NCI-H526 treated with DMSO at 0.1 percent for 48 hours (cell line): ENCODE data around the gene ASXL2.
"Not testable (repeated sequence)": the region's sequence is repeated elsewhere in the genome, so short reads cannot be mapped to it uniquely, and the experiment has no call there.

ENCODE experiments used
- DNase-seq: peaks from one replicate; lab custom pipeline; 2025; lab: John Stamatoyannopoulos, UW

Gene ASXL2

DNA sequence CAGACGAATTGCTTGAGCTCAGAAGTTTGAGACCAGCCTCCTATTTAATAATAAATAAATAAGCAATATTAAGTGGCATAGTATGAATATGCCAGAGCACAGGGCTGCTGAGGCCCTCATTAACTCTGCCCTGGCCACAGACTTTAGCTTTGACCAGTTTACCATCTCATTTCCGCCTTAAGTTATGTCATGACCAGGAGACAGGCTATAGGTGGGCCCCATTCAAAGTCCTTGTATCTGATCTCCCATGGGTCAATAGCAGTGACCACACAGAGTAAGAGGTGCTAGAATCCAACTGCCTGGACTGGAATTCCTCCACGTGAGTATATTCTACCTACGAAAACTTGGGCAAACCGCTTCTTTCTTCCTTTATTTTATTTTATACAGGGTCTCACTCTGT, 13.4 kb upstream of the ASXL2 start:
- no peak for DNase-seq

DNA sequence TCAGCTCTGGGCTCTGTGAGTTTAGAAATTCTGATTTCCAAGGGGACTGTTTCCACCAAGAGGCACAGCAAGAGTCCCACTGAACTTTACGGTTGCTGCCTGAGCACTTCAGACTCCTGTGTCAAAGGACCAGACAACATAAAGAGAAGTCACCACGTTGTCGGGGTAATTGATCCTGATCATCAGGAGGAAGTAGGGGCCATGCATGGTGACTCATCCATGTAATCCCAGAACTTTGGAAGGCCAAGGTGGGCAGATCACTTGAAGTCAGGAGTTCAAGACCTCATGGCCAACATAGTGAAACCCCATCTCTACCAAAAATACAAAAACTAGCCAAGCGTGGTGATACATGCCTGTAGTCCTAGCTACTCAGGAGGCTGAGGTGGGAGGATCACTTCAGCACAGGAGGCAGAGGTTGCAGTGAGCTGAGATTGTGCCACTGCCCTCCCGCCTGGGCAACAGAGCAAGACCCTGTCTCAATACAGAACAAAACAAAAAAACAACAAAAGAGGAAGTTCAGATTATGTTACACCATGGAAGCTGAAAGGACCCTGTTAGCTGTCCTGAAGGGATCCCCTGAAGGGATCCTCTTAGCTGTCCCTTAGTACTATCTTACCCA, 9.4 kb upstream of the ASXL2 start:
- DNase-seq, result no peak

DNA sequence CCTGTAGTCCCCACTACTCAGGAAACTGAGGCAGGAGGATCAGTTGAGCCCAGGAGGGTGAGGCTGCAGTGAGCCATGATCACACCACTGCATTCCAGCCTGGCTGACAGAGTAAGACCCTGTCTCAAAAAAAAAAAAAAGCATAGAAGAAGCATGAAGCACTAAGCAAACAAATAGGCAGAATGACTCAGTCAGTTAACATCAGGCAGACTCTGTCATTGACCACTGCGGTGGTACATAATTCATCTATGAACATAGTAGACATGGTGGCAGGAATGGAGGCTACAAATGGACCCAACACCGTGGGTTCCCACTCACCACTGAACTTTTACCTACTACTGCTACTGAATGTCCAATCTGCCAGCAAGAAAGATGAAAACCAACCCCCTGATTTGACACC, 7.6 kb upstream of the ASXL2 start:
- DNase-seq, result no peak

DNA sequence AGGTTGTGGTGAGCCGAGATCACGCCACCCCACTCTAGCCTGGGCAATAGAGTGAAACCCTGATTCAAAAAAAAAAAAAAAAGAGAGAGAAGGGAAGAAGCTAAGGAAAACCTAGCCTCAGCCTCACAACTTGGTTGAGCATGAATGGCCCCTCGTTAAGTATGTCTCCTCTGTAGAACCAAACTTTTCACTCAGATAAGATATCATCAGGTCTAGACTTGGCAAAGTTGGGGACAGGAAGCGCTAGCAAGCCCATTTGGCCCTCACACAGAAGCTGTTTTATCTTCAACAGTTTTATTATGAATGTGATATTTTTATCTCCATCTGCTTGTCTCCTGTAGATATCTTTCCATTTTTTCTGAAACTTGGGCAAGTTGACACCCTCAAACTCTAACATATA, 3.5 kb upstream of the ASXL2 start:
- DNase-seq, result no peak

DNA sequence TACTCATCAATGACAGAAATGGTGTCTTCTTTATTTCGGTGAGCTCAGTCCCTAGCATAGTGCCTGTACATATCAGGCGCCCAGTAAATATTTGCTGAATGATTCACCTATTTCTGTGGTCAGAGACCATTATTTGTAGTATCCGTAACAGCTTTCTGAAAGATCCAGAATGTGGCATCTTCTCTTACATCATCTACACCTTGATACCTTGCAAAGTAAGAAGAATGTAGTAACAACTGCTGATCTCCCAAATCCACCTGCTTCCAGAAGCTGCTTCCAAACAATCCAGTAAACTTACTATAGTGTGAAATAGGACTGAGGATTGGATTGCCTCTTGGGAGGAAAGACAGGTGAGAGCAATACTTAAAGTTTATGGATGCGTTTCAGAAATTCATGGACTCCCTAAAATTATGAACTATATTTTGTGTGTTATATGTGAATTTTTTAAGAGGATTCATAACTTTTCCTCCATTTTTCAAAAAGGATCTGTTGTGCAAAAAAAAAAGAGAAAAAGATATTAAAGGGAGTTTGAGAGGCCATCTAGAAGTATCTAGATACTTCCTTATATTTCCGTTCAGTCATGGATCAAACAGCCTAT, 945 bp upstream of the ASXL2 start:
- DNase-seq, result no peak

DNA sequence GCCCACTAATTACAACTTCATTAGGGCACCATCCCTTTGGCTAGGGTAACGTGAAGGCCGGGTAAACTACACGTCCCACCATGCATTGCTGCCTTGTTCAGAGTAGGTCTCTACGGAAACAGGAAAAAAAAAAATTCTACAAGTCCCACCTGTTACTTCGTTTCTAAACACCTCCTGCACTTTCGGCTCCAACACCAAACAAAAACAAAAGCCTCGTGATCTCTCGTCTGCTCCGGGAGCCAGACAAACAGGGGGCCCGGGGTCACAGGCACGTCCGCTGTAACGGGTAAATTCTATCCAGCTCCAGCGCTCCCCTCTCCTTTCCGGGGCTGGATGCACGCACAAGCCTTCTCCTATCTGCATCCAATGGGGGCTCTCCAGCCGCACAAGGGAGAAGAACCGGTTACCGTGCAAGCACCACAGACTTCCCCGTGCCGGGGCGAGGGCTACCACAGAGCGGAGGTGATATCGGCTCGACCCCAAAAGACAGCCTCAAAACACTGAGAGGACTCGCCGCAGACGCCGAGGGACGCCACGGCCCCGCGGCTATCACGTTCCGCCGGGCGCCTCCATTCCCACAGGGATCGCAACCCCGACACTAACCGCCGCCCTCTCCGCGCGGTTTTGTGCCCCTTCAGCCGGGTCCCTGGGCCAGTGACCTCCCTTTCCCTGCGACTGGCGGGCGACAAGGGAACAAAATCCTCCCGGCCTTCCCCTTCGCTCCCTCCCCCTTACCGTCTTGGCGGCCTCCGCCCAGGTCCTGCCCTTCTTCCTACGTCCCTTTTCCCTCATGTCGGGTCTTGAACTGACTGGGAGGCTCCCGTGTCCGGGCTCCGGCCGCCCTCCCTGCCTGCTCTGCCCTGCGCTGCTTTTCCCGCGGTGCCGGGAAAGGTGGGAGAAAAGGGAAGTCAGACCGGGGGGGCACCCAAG, 591 bp downstream of the ASXL2 start:
- DNase-seq, result peak; percentile 54

DNA sequence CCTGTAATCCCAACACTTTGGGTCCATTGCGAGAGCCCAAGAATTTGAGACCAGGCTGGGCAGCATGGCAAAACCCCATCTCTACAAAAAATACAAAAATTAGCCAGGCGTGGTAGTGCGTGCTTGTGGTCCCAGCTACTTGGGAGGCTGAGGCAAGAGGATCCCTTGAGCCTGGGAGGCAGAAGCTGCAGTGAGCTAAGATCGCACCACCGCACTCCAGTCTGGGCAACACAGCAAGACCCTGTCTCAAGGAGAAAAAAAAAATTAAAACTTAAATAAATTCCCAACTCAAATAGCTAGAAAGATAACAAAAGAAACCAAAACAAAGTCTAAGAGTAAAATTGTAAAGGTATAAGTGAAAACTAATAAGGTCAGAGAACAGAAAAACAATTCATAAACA, 6.2 kb downstream of the ASXL2 start:
- no peak for DNase-seq

DNA sequence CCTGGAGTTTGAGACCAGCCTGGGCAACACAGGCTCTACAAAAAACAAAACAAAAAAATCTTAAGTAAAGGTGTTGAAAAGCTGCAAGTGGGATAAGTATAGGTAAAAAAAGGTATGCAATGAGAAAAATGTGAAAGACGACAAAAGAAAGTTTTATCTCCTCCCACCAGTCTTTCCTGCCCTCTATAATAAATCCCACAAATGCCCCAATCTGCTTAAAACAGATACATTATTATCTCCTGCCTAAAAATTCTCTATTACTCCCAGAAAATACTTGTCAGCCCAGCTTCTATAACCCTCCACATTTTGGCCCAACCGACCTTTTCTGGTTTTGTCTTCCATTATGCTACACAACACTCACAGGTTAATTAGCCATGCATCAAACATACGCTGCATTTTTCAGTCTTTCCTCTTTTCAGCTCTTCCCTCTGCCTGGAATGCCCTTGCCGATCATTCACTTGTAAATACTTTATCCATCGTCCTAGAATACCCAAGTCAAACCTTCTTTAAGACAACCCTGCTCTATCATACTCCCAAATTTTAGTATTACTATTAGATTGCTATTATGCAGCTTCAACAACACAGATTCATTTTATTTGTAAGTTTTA, 10.8 kb downstream of the ASXL2 start:
- DNase-seq, result no peak

DNA sequence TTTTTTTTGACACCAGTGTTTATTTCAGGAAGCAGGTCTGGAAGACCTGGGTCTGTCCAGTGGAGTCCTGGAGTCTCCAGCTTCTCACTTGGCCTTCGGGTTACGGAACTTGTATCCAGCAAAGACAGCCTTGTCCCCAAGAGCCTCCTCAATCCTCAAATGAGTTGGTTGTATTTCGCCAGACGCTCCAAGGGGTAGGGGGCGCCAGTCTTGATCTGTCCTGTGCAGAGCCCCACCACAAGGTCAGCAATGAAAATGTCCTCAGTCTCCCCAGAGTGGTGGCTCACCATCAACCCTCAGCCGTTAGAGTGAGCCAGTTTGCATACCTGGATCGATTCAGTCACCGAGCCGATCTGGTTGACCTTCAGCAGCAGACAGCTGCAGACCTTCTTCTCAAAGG, 21.9 kb downstream of the ASXL2 start:
- no peak for DNase-seq

DNA sequence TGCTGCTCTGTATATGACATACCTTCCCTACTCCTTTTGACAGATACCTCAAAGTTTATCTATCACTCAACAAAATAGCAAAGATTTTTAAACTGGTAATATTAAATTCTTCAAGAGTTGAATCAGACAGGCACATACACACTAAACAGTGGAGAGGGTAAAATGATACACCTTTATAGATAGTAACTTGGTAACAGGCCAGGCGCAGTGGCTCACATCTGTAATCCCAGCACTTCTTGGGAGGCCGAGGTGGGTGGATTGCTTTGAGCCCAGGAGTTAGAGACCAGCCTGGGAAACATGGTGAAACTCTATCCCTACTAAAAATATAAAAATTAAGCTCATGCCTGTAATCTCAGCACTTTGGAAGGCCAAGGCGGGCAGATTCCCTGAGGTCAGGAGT, 23.2 kb downstream of the ASXL2 start:
- DNase-seq, result no peak

DNA sequence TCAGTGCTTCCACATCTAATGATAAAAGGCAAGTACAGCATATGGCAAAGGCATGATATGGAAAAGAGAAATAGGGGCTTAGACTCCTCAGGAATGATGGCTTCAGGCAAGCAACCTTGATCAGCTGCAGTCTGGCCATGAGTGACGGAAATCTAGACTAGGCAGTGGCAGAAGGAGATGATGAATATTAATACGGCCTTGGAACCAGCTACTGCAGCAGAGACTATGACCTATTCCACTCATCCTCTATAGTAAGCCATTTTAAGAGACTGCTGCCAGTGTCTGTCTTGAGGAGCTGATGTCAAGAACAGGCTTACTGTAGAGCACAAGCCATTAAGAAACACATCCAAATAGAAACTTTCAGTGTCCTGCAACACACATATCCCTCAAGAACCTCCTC, 23.7 kb downstream of the ASXL2 start:
- DNase-seq, result no peak

DNA sequence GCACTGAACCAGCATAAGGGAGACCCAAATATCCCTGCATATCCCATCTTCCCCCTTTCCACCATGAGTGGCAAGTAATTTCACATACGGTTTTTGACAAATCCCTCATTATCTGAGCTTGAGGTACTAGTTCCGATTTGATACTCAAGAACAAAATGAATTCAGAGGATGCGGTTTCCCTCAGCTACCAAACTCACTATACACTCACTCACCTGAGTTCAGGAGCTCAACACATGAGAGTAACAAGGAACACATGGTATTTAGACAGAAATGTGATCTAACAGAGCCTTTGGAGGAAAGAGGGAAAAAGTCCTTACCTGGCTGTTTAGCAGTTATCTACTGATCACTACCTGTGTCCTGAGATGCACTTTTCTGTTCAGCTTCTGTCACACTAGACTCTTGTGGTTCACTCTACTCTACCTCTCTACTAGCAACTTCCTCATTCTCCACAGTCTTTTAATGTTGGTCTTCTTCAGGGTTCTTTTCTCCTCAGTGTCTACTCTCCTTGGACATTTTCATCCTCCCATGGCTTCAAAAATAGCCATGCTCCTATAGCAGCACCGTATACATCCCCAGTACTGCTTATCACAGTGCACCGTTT, 25.1 kb downstream of the ASXL2 start:
- DNase-seq, result no peak

DNA sequence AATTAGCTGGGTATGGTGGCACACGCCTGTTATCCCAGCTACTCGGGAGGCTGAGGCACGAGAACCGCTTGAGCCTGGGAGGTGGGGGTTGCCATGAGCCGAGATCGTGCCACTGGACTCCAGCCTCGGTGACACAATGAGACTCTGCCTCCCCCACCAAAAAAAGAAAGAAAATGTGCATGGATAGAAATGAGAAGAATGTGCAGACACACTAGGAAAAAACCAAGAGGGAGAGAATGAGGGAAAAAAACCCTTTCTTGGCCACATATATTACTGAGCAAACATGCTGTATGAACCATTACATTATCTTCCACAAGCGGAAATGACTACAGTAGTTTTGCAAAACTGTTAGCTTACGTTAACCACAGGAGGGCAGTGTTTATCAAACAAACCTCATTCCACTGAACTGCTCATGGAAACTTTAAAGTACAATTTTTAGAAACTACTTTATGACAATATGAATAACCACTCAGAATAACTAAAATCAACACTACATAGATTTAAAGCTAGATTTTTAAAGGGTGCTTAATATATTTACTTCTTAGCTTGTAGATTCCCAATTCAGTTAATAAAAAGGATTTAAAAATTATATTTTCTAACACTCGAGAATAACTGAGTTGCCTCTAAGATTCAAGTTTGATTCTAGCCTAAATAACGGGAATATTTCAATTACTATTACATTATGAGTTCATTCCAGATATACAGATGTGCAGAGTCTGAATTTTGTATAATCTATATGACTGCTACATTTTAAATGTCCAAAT, 26.4 kb downstream of the ASXL2 start:
- peak; percentile 26 for DNase-seq

DNA sequence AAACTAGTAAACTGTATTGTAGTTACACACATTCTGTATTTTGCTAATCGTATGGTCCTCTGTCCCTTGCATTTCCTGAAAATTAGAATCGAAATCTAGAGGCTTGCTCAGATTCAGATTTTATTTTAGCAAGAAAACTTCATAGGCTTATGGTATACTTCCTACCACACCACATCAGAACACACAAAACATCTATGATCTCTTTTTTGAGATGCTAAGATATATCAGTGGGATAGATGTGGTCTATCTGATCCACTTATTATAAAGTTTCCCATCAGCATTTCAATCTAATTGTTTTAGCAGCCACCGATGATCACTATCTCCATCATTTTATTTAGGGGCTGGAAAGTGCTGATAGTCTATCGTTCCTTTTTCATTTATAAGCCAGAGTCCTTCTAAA, 27.9 kb downstream of the ASXL2 start:
- DNase-seq, result not testable (repeated sequence)

DNA sequence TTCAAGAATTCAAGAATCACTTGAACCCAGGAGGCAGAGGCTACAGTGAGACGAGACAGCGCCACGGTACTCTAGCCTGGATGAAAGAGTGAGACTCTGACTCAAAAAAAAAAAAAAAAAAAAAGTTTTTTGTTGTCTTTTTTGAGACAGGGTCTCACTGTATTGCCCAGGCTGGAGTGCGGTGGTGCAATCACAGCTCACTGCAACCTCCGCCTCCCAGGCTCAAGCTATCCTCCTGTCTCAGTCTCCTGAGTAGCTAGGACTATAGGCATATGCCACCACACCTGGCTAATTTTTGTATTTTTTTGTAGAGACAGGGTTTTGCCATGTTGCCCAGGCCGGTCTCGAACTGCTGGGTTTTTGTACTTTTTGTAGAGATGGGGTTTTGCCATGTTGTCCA, 28.9 kb downstream of the ASXL2 start:
- not testable (repeated sequence) for DNase-seq

DNA sequence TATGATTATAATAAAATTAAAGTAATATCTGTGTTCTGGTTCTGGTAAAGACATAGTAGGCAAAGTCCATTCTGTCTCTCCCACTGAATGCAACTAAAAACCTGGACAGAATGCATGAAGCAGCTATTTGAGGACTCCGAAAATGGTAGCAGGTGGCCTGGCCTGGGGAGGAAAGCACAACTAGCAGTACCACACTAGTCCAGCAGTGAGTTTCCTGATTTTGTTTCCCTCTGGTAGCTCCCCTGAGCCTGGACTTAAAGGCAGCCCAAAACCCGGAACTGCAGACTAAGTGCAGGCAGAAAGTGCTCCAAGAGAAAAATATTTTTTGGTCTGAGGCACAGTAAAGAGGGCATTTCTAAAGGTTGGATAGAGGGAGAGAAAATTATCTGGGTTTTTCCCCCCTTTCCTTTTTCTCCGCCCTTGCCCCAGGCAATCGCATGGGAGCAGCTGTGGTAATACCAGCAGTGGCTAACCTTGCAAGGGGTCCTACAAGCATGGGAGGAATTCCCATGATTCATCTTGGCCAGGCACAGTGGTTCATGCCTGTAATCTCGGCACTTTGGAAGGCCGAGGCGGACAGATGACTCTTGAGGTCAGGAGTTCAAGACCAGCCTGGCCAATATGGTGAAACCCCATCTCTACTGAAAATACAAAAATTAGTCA, 32.3 kb downstream of the ASXL2 start:
- DNase-seq, result no peak

DNA sequence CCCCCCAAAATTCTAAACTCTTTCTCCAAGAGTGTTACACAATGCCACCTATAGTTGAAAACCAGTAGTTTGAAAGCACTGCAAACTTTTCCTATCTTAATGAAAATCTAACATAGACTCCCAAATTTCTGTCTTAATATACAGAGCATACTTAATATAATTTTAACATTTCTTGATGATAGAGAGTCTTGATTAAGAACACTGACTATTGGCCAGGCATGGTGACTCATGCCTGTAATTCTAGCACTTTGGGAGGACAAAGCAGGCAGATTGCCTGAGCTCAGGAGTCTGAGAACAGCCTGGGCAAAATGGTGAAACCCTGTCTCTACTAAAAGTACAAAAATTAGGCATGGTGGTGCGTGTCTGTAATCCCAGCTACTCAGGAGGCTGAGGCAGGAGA, 34.2 kb downstream of the ASXL2 start:
- no peak for DNase-seq

DNA sequence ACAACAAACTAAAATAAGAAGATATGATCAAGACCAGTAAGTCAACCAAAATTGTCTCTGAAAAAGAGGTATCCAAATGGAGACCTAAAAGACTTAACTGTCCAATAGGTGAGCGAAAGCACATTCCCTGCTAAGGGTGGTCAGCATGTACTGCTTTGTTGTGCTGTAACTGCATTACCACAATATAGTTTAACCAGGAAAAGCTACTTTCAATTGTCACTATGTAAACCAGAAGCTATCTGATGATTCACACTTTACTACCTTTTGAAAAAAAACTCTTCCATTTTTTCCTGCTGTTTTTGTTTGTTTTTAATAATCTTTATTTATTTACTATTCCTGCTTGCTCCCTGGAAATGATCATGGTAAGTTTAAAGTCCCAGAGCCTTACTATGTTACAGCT, 36.1 kb downstream of the ASXL2 start:
- DNase-seq, result no peak

DNA sequence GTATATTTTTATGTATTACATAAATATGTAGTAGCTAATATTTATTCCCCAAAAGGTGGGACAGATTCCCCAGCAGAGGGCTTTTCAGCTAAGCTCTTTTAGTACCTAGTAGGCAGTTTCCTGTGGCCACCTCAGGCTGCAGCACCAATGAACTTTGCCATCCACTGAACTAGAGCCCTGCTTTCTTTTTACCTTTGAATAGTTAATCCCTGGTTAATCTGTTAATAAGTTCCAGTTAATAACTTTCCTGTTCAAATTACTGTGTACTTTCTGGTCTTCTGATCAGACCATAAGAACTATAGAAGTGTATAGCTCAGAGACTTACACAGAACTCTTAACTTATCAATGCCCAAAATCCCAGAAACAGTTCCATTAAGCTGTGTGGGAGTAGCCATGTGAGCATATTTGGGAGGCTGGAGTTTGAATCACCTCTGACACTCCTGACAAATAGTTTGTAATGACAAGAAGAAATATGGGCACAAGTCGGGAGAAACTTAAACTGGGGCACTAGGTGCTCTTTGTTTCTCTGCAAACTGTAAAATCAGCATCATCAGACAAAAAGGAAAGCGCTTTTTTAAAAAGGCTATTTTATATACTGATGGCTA, 40.0 kb downstream of the ASXL2 start:
- DNase-seq, result no peak

DNA sequence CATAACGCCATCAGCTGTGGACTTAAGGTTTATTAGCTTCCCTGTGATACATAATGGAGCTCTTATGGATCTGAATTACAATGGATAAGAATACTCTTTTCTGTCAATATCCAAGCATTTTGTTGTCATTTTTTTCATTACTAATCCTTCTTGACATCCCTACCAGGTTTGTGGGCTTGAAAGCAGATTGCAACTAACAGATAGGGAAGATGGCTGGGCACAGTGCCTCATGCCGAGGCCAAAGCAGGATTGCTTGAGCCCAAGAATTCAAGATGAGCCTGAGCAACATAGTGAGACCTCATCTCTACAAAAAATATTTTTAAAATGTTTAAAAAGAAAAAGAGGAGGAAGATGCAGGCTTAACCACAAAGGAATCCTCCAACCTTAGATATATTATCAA, 42.4 kb downstream of the ASXL2 start:
- DNase-seq, result no peak

DNA sequence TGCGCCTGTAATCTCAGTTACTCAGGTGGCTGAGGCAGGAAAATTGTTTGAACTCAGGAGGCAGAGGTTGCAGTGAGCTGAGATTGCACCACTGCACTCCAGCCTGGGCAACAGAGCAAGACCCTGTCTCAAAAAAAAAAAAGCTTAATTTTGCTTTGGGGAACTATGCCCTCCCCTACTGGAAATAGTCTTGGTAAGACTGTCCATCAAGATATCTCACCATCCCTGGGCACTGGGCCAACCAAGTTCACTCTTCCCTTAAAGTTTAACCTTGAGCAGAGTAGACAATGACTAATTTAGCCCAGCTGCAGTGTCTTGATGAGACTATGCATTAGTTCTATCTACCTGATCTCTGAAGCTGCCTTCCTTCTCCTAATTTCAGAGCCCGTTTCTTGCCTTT, 44.7 kb downstream of the ASXL2 start:
- DNase-seq, result no peak
